Gastroesophageal sphincter (tissue), 3 donors: ENCODE data around the gene ARHGEF17.

Source experiments
- EP300 ChIP-seq: sonication (generic); formaldehyde crosslinking; IDR thresholded peaks from one replicate; pipeline ENCODE4 v1.6.1; 2017; ENCODE audit warnings: antibody characterized with exemption, mild to moderate bottlenecking
- TF ChIP-seq, protein P1 (sequence below), 4 experiments: fragments of 200-600 bp in 2 of 4; fragments of 450-650 bp in 2 of 4; sonication (generic) in 1 of 4; IDR thresholded peaks; one replicate each; pipeline ENCODE4 v1.5.1; 2017 to 2019; ENCODE audit warnings: antibody characterized with exemption in 4 of 4, mild to moderate bottlenecking in 2 of 4, moderate library complexity in 2 of 4

DNA sequence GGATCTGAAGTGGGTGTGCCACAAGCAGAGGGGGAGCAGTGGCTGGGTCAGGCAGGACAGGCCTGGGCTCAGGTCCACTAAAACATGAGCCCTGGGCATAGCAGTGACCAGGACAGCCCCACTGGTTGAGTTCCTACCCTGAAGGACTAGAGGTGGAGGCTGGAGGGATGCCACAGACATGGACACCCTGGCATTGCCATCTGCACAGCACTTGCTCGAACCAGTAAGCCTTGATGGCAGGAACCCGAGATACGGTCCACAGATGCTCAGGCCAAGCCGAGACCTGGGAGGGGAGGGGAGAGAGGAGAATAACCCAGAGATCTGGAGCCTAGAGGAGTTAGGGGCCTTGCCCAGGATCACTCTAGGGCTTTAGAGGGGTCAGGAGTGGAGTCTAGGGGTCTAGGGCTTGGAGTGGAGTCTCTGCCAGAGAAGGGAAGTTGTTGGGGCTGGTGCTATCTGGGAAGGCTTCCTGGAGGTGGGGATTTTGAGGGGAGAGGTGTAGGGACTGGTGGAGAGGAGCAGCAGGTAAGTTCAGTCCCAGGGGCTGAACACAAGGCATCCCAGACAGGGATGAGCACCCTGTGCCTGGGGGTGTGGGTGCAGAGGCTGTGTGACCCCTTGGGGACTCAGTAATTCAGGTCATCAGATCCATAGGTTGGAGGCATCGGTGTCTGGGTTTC, 37.5 kb downstream of the ARHGEF17 start:
- TF ChIP-seq, protein P1, sequence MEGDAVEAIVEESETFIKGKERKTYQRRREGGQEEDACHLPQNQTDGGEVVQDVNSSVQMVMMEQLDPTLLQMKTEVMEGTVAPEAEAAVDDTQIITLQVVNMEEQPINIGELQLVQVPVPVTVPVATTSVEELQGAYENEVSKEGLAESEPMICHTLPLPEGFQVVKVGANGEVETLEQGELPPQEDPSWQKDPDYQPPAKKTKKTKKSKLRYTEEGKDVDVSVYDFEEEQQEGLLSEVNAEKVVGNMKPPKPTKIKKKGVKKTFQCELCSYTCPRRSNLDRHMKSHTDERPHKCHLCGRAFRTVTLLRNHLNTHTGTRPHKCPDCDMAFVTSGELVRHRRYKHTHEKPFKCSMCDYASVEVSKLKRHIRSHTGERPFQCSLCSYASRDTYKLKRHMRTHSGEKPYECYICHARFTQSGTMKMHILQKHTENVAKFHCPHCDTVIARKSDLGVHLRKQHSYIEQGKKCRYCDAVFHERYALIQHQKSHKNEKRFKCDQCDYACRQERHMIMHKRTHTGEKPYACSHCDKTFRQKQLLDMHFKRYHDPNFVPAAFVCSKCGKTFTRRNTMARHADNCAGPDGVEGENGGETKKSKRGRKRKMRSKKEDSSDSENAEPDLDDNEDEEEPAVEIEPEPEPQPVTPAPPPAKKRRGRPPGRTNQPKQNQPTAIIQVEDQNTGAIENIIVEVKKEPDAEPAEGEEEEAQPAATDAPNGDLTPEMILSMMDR (IDR thresholded peaks at IDR 0.05) = no peak
- no peak for TF ChIP-seq EP300
